Adipose tissue (tissue), 3 donors: Measurements from ENCODE around the gene CA12. TPM values are rescaled to one million over a fixed set of nuclear protein-coding genes. Genes with fewer than 3 reads are reported as not detected.

Source experiments
- H3K27ac ChIP-seq: one replicate; pipeline ENCODE4 v1.5.1; 2013; ENCODE audit warnings: low read depth, low read length
- WGBS, 3 donors: extraction: QIAGEN DNeasy Blood & Tissue Kit; methylation state at CpG; one replicate each; pipeline ENCODE4 v1.1.7; 2013; 5-methylcytosine and 5-hydroxymethylcytosine counted together
- polyA plus RNA-seq, 3 donors: library from polyadenylated mRNA; stranded (reverse); fragments of 200-250 nt; gene quantifications; one replicate each; pipeline ENCODE4 v1.2.3, GENCODE V29; 2013
- donor health status: healthy with polysubstance abuse.
- donor health status: Bipolar disorder and iron deficiency.
- donor health status: healthy.

CA12 gene
- polyA plus RNA-seq, 3 donors, result 1.5 to 9.6 (median 3.7) TPM

DNA sequence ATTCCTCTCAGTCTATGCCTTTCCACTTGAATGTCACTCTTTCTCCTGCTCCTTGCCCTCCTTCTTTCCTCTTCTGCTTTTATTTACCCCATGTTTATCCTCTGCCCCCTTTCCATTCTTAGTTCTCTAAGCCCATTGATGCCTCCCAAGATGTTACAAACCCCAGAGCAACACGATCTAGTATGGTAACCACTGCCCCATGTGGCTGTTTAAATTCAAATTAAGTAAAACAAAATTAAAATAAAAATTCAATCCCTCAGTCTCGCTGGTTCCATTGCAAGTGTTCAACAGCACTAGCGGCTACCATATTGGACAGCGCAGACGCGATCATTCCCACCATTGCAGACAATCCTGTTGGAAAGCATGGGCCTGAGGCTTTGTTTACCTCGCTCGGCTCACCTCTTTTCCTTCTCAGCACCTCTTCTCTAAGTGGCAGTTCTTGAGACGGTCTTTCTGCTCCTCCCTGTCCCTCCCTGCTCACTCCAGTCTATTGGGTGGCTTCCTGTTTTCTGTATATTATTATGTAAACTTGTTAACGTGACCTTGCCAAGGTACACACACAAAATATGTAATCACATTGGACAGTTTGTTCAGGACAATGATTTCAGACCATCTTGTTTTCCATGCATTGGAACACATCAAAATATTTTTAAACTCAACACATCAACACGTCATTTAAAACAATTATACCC, 21.8 kb upstream of the CA12 start:
- 77 to 81% (median 79%) methylated on average over 11 of the region's 11 CpGs for WGBS, 3 donors

DNA sequence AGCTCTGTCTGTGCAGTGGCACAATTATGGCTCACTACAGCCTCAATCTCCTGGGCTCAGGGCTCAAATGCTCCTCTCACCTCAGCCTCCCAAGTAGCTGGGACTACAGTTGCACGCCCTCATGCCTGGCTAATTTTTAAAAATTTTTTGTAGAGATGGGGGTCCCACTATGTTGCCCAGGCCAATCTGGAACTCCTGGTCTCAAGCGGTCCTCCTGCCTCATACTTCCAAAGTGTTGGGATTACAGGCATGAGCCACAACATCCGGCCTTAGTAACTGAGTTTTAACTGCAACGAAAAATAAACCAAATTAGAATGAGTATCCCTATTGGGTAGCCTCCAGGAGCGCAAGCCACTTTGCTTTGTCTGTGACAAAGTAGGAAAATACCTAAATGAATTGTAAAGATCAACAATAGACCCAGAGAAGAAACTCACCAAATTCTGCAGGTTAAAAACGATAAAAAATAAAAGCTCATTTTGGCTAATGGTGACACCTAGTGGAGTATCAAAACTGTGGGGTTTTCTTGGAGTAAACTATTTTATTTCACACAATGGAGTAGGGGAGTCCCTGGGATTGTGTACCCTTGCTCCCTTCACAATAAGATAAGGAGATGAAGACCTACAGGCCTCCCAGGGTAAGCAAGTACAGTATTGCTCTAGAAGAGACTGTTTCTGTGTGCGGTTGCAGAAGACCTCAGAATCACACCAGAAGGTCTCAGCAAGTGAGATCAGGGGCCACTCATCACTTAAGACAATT, 21.0 kb upstream of the CA12 start:
- 58 to 62% (median 60%) methylated on average over 7 of the region's 7 CpGs for WGBS, 3 donors
- no peak overlapping the region for H3K27ac ChIP-seq

More for the DNA sequence above, 21.8 kb upstream of the CA12 start:
- no peak overlapping the region for H3K27ac ChIP-seq

DNA sequence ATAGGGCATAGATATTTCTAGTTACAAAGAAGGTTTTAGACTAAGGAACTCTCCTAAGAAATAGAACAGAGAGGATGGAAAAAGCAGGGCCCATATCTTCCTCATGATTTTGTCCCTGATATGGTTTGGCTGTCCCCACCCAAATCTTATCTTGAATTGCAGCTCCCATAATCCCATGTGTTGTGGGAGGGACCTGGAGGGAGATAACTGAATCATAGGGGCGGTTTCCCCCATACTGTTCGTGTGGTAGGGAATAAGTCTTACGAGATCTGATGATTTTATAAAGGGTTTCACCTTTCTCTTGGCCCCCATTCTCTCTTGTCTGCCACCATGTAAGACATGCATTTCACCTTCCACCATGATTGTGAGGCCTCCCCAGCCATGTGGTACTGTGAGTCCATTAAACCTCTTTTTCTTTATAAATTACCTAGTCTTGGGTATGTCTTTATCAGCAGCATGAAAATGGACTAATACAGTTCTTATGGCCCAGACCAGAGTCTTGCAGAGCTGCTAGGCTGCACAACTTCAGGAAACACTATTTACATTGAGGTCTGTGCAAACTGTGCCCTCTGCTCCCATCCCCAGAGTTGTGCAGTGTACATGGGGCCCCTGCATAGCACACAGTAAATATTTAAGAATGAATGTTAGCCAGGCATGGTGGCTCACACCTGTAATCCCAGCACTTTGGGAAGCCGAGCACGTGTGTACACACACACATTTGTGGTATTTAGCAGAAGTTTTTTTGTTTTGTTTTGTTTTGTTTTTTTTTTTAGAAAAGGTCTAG, 20.3 kb upstream of the CA12 start:
- H3K27ac ChIP-seq, result no peak overlapping the region
- WGBS, 3 donors, result 95 to 96% (median 96%) methylated on average over 5 of the region's 5 CpGs

DNA sequence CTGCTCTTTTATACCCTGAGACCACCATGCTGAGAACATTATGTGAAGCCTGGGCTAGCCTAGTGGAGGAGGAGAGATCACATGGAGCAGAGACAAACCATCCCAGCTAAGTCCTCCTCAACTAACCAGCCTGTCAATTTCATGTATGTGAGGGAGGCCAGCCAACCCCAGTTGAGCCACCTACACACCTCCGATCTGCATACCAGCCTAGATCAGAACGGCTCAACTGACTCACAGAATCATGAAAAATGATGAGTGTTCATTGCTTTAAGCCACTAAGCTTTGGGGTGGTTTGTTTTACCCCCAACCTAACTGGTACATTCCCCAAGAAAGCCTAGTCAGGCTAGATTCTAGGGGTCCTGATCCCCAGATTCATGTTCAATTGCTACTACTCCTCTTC, 19.4 kb upstream of the CA12 start:
- 76 to 88% (median 87%) methylated on average over 2 of the region's 2 CpGs for WGBS, 3 donors
- no peak overlapping the region for H3K27ac ChIP-seq

DNA sequence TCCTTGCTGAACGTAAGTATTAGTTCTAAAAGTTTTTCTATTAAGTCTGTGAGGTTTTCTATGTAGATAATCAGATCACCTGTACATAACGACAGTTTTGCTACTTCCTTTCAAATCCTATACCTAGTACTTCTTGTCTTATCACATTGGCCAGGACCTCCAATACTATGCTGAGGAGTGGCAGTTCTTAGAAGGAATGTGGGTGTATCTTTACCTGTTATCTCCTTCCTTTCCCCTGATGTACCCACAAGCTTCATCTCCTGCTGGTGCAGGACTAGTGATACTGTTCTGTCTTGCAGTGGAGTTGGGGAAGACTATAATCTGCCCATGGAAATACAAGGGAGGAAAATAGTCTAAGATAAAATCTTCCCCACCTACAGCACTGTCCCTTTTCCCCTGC, 16.8 kb upstream of the CA12 start:
- WGBS, 3 donors, result 85 to 88% (median 87%) methylated on average over 2 of the region's 2 CpGs
- no peak overlapping the region for H3K27ac ChIP-seq

DNA sequence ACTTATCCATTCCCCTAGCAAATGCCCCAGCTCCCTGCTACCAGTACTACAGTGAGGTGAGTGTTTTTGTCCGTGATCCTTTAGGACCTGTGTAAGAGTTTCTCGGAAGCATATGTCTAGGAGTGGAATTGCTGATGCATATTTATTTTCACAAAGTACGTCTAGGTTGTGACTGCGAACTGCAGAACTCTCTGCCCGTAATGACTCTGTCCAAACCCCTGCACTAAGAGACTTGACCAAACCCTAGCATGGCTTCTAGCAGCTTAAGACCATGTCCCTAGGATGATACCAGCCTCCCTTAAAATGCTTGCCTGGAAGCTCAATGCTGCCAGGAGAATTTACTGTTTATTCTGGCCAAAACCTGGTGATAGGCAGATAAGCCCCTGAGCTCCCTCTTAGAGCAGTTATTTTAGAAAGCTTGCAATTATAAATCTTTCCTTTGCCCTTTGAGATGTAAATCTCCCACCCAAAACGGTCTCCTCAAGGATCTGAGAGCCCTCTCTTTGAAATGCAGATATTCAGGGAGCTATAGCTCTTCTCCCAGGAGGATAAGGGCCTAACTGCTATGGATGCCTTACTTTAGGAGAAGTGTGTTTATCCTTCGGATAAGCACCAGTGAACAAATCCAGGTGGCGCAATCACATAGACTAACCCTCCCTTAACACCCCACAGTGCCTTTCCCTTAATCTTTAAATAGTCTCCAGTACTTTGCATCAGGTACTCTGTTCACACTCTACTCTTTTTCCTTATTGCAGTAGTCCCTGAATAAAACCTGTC, 14.7 kb upstream of the CA12 start:
- whole genome bisulfite sequencing, 3 donors, result 76 to 87% (median 83%) methylated on average over 8 of the region's 8 CpGs
- H3K27ac ChIP-seq, result no peak overlapping the region

DNA sequence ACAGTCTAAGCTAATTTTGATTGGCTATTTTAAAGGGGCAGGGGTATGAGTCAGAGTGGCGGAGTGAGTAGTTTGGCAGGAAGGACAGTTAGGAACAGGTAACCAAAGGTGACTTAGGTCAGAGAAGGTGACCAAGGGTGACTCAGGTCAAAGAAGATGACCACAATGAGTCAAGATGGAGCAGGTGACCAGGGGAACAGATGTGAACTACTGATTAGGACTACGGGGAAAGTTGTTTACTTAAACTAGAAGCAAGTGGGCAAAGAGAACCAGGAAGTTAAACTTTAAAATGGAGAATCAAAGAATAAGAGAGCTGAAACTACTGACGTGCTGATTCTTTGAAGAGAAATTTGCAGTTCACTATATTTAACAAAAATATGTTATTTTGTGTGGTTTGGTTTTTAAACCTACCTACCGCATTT, 14.1 kb upstream of the CA12 start:
- no peak overlapping the region for H3K27ac ChIP-seq
- WGBS, 3 donors, result 68 to 81% (median 79%) methylated on average over 4 of the region's 4 CpGs

DNA sequence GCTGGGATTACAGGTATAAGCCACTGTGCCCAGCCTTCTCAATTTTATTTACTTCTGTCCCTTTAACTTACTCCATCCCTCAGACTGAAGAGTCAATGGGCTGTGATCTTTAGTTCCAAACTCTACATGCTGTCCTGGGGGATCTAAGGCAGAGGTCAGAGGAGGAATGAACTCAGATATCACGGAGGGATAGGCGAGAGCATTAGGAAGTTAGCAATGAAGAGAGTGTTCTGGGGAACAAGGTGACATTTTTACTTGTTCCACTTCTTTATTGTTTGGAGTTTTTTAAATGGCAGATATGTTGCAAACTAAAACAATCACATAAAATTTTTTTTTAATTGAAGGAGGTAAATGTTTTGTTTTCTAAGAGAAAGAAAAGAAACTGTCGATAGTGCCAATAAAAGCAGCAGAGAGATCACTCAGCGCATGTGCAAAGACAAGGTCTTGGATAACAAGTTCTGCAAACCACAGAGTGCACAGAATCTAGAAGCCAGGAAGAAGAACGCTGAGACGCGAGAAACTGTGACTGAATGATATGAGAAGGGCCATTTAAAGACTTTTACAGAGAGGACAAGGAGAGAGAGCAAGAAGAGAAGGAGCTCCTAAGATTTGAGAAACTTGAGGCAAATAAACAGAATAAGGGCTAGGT, 10.8 kb upstream of the CA12 start:
- no peak overlapping the region for H3K27ac ChIP-seq
- WGBS, 3 donors, result 30 to 77% (median 42%) methylated on average over 7 of the region's 7 CpGs

DNA sequence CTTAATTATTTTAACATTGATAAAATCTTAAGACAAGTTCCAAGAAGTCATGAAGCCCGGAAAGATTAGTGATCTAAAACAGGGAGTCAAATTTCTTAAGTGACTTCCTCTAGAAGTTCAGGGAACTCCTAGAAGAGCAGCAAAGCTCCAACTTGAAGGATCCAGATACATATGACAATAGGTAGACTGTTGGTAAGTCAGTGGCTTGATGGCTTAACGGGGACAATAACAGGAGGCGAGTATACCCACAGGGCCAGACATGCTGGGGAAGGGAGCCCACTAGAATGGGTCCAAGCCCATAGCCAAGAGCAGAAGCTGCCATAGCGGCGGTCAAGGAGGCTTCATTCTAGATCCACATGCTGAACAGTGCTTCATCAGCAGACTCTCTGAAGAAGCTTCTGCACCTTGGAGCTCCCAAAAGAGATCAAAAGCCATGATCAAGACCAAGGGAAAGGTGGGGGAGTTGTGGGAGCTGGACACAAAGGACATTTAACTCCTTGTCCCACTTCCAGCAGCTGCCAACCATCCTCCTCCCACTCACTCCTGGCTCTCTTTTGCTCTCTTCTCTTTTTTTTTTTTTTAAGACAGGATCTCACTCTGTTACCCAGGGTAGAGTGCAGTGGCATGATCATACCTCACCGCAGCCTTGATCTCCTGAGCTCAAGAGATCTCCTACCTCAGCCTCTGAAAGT, 10.2 kb upstream of the CA12 start:
- 88 to 92% (median 89%) methylated on average over 6 of the region's 6 CpGs for WGBS, 3 donors
- no peak overlapping the region for H3K27ac ChIP-seq

DNA sequence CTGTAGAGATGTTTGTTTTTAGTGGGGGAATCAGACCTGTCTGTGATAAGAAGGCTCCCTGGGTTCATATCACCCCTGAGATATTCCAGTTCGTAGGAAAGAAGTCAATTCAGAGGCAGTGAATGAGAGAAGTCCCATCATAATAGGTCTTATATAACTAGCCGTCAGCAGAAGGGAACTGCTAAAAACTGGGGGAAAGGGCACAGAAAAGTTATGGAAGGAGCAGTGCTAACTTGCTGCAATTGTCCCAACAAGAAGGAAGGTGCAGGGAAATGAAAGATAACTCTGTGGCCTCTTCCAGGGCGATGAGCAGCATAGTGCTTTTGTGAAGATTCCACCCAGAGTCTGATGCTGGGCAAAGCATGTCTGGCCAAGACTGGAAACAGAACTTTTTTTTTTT, 9.0 kb upstream of the CA12 start:
- 46 to 71% (median 59%) methylated on average over 3 of the region's 3 CpGs for WGBS, 3 donors
- H3K27ac ChIP-seq, result no peak overlapping the region

DNA sequence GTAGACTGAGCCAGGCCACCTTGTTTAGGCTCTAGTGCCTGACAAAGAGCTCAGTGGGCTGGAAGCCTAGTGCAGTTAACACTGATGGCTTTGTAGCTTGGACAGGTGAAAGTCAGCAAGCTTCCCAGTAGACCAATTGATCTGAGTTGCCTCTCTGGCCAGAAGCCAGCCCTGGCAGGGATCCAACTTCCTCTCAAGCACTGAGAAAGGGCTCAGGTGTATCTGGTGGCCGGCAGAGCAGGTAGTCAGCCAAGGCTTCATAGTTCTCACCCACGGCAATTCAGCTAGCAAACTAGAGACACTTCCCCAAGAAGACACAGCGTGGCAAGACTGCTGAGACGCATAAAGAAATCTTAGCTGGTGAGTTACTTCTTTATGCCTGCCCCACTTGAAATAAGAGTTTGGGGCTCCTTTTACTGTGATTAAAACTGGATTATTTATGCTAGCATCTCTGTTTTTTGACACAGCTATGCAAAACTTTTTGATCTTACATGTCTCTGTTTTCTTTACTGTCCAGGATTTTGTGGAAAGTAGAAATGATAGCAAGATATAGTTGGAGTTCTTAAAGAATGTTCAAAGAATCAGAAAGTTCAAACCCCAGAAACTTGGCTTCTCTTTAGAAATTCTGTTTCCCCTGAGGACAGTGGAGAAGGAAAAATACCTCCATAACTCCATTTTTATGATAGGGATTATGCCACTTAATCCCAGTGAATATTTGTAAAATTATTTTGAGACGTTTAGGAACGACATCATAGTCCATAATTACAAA, 8.4 kb upstream of the CA12 start:
- no peak overlapping the region for H3K27ac ChIP-seq

DNA sequence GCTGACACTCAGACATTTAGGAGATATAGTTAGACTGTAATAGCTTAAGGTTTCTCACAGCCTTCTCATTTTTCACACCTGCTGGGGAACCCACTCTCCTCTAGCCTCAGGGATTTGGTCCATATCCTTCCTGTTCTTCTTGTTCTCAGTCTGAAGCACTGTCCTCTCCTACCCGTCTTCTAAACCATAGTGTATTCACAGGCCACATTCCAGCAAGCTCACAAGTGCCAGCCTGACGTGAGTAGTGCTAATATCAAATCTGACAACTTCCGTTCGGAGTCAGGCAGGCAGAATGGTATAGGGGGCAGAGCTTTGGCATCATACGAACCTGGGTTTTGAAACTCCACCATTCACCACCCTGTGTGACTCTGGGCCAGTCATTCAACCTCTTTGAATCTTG, 6.9 kb upstream of the CA12 start:
- 88 to 89% (median 89%) methylated on average over 5 of the region's 5 CpGs for WGBS, 3 donors
- no peak overlapping the region for H3K27ac ChIP-seq

More for the DNA sequence above, 8.4 kb upstream of the CA12 start:
- WGBS, 3 donors, result 24 to 65% (median 58%) methylated on average over 6 of the region's 6 CpGs

DNA sequence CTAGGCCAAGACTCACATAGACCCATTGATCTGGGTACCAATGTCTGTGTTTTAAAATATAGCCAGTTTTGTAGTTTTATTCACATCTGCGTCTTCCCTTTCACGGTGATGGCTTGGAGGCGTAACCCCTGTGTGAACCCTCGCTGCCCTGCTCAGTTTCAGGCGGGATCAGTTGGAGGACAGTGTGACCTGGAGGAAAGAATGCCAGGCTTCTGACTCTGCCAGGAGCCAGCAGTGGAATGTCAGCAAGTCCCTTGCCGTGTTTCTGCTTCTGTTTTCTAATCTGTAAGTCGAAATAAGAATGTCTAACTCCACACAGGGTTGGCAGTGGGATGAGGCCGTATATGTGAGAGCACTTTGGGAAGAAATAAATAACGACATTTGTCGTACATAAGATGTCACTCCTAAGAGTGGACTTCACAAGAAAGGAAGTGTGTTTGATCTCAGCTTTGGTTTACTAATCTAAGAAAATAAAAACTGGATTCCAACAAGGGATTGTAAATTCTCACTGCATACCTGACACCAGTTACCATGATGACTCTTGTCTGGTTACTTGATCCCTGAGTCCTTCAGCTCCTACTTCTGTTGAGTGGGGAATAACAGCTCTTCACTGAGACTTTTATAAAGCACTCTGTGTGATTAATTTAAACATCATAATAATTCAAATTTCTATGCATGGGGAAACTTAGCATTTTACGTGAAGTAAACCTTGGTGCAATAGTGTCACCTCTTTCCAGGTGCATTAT, 6.3 kb upstream of the CA12 start:
- no peak overlapping the region for H3K27ac ChIP-seq
- 79 to 92% (median 81%) methylated on average over 11 of the region's 11 CpGs for WGBS, 3 donors

DNA sequence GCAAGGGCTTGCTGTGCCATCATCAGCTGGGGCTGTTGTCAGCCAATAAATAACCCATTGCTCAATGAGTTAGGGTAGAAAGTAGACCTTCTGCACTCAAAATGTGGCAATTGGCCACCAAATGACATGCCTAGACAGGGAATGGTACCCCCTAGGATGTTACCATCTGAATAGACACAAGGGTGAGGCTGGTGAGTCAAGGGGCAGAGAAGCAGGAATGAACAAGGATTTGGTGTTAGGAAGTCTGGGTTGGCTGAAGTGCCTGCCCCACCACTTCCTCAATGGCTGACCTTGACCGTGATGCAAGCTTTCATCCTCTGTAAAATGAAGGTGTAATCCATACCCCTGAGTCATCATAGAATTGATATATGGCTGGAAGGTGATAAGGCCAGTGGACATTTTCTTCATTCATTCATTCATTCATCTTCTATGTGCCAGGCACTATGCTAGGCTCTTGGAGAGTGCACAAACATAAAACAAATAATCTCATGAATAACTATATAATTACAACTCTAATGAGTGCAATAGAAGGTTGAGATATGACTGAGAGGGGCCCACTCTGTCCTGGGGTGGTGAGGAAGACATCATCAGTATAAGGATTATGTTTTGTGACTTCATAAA, 4.4 kb upstream of the CA12 start:
- no peak overlapping the region for H3K27ac ChIP-seq
- 51 to 75% (median 71%) methylated on average over 1 of the region's 1 CpG for WGBS, 3 donors

DNA sequence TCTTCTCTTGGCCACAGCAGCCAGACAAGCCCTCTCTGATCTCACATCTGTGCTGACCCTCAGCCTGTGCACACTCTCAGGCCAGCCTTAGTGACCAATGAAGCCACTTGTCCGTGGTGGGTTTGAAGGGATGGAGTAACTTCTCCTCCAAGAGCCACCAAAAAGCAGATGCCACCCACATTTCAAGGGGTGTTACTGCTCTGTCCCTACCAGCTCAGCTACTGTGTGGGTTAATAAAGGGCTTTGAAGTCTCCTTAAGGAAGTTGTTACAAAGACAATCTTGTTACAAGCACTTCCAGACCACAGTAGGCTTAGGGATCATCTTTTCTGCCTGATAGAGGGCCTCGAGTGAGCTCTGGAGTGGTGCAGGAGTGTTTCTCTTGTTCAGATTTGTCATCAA, 3.3 kb upstream of the CA12 start:
- 79 to 87% (median 86%) methylated on average over 2 of the region's 2 CpGs for WGBS, 3 donors
- no peak overlapping the region for H3K27ac ChIP-seq
